WTC11 (cell line): Measurements from ENCODE around the gene PPP1R36.

ENCODE experiments used
- AFF4 ChIP-seq: sonication (generic); formaldehyde crosslinking; IDR thresholded peaks from 2 replicates; pipeline ENCODE4 v1.8.1; 2023; ENCODE audit warnings: mild to moderate bottlenecking, missing genetic modification reagents, borderline replicate concordance
- CREB1 ChIP-seq: sonication (generic); formaldehyde crosslinking; IDR thresholded peaks from 2 replicates; pipeline ENCODE4 v1.8.0; 2023; ENCODE audit warnings: mild to moderate bottlenecking, missing genetic modification reagents
- CTCF ChIP-seq: fragments of 200-600 bp; IDR thresholded peaks from 2 replicates; pipeline ENCODE4 v1.8.0; 2022; ENCODE audit warnings: antibody characterized with exemption
- TF ChIP-seq, protein P1 (sequence below): sonication (generic); formaldehyde crosslinking; IDR thresholded peaks from 2 replicates; pipeline ENCODE4 v1.8.1; 2023; ENCODE audit warnings: mild to moderate bottlenecking, missing genetic modification reagents, moderate library complexity
- TF ChIP-seq, protein P2 (sequence below): sonication (generic); formaldehyde crosslinking; IDR thresholded peaks from 2 replicates; pipeline ENCODE4 v1.8.1; 2023; ENCODE audit warnings: mild to moderate bottlenecking, missing genetic modification reagents, moderate library complexity

- TF ChIP-seq CTCF (no peak), AFF4 (no peak), CREB1 (no peak)
- TF ChIP-seq, protein P1, sequence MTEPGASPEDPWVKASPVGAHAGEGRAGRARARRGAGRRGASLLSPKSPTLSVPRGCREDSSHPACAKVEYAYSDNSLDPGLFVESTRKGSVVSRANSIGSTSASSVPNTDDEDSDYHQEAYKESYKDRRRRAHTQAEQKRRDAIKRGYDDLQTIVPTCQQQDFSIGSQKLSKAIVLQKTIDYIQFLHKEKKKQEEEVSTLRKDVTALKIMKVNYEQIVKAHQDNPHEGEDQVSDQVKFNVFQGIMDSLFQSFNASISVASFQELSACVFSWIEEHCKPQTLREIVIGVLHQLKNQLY (CRISPR knock-in tag) = no peak
- TF ChIP-seq, protein P2, sequence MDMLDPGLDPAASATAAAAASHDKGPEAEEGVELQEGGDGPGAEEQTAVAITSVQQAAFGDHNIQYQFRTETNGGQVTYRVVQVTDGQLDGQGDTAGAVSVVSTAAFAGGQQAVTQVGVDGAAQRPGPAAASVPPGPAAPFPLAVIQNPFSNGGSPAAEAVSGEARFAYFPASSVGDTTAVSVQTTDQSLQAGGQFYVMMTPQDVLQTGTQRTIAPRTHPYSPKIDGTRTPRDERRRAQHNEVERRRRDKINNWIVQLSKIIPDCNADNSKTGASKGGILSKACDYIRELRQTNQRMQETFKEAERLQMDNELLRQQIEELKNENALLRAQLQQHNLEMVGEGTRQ (CRISPR knock-in tag) = no peak
Observed at GRCh38 chr14:64605926-64606685, 56.3 kb downstream of the PPP1R36 start.
